VCaP (cell line): ENCODE results near the gene STXBP2.

Experiments
- H3K27ac ChIP-seq: fragments of 450-650 bp; 2 replicates; pipeline ENCODE4 v1.5.1; 2017
- TF ChIP-seq, protein P1 (sequence below): fragments of 450-650 bp; conservative IDR thresholded peaks from 2 replicates; pipeline ENCODE4 v1.5.1; 2017; ENCODE audit warnings: mild to moderate bottlenecking, moderate library complexity

Gene STXBP2

DNA sequence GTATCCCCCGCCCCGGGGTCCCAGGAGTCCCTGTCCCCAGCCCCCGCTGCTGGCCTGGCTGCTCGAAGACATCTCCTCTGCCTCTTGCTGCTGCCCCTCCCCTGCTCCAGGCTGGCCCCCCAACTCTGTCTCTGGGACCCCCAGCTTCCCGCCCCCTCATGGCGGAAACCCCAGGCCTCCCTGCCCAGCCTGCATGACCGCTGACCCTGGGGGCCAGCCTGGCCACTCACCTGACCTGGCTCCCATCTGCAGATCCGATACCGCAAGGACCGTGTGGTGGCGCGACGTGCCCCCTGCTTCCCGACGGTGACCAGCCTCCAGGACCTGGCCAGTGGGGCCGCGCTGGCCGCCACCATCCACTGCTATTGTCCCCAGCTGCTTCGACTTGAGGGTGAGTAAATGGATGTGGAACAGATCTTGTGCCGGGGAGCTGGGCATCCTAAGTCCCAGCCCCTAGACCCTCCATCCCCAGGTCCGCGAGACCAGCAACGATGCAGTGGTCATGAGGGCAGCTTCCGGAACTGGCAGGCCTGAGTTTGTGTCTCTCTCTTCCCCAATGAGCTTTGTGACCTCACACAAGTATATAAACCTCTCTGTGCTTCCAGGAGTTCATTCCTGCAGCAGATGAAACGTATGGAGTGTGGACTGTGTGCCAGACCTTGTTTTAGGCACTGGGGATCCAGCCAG is 28.9 kb upstream of the STXBP2 start:
- TF ChIP-seq, protein P1, sequence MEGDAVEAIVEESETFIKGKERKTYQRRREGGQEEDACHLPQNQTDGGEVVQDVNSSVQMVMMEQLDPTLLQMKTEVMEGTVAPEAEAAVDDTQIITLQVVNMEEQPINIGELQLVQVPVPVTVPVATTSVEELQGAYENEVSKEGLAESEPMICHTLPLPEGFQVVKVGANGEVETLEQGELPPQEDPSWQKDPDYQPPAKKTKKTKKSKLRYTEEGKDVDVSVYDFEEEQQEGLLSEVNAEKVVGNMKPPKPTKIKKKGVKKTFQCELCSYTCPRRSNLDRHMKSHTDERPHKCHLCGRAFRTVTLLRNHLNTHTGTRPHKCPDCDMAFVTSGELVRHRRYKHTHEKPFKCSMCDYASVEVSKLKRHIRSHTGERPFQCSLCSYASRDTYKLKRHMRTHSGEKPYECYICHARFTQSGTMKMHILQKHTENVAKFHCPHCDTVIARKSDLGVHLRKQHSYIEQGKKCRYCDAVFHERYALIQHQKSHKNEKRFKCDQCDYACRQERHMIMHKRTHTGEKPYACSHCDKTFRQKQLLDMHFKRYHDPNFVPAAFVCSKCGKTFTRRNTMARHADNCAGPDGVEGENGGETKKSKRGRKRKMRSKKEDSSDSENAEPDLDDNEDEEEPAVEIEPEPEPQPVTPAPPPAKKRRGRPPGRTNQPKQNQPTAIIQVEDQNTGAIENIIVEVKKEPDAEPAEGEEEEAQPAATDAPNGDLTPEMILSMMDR: no peak
- H3K27ac ChIP-seq: no peak overlapping the region

DNA sequence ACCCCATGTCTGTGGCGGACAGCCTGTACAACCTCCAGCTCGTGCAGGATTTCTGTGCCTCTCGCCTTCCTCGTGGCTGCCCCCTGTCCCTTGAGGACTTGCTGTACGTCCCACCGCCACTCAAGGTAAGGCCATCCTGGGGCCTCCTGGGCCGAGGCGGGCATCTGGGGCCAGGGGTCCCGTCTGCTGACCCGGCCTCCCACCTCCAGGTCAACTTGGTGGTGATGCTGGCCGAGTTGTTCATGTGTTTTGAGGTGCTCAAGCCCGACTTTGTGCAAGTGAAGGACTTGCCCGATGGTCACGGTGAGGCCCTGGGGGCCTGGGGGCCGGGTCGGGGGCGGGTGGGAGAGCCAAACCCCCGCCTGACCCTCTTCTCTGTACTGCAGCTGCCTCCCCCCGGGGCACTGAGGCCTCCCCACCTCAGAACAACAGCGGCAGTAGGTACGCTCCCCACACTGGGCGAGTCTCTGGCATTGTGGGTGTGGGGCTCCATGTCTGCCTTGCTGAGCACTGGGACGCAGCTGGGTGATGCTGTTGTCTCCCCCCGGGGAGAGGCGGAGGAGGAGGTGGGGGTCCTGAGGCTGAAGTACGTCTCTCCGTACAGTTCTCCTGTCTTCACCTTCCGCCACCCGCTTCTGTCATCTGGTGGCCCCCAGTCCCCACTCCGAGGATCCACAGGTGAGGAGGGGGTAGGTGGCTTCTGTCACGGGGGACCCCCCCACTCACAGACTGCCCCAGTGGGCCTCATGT is 26.2 kb upstream of the STXBP2 start:
- TF ChIP-seq, protein P1: no peak
- H3K27ac ChIP-seq: no peak overlapping the region

DNA sequence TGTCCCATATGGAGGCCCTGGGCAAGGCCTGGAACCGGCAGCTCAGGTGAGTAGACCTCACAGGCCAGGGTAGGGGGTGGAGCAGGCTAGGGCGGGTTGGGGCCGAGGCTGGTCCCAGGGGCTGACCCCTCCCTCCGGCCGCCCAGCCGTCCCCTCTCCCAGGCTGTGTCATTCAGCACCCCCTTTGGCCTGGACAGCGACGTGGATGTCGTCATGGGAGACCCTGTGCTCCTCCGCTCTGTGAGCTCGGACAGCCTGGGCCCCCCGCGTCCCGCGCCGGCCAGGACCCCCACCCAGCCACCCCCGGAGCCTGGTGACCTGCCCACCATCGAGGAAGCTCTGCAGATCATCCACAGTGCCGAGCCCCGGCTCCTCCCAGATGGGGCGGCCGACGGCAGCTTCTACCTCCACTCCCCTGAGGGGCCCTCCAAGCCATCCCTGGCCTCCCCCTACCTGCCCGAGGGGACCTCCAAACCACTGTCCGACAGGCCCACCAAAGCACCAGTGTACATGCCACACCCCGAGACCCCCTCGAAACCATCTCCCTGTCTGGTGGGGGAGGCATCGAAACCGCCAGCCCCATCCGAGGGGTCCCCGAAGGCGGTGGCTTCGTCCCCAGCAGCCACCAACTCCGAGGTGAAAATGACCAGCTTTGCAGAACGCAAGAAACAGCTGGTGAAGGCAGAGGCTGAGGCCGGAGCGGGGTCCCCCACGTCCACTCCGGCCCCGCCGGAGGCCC is 25.2 kb upstream of the STXBP2 start:
- TF ChIP-seq, protein P1: no peak
- no peak overlapping the region for H3K27ac ChIP-seq

DNA sequence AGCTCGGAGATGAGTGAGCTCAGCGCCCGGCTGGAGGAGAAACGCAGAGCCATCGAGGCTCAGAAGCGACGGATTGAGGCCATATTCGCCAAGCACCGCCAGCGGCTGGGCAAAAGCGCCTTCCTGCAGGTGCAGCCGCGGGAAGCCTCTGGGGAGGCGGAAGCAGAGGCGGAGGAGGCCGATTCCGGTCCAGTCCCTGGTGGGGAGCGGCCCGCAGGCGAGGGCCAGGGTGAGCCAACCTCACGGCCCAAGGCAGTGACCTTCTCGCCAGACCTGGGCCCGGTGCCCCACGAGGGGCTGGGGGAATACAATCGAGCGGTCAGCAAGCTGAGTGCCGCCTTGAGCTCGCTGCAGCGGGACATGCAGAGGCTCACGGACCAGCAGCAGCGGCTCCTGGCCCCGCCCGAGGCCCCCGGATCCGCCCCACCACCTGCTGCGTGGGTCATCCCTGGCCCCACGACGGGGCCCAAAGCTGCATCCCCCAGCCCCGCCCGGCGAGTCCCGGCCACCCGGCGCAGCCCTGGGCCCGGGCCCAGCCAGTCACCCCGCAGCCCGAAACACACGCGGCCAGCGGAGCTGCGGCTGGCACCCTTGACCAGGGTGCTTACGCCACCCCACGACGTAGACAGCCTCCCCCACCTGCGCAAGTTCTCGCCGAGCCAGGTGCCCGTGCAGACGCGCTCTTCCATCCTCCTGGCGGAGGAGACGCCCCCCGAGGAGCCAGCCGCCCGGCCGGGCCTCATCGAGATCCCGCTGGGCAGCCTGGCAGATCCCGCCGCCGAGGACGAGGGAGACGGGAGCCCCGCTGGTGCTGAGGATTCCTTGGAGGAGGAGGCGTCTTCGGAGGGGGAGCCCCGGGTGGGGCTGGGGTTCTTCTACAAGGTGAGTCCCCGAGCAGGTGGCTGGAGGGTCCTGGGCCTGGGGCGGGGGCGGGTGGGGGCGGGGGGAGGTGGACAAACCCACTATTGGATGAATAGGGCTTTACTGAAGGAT is 24.3 kb upstream of the STXBP2 start:
- H3K27ac ChIP-seq: no peak overlapping the region
- TF ChIP-seq, protein P1: no peak

DNA sequence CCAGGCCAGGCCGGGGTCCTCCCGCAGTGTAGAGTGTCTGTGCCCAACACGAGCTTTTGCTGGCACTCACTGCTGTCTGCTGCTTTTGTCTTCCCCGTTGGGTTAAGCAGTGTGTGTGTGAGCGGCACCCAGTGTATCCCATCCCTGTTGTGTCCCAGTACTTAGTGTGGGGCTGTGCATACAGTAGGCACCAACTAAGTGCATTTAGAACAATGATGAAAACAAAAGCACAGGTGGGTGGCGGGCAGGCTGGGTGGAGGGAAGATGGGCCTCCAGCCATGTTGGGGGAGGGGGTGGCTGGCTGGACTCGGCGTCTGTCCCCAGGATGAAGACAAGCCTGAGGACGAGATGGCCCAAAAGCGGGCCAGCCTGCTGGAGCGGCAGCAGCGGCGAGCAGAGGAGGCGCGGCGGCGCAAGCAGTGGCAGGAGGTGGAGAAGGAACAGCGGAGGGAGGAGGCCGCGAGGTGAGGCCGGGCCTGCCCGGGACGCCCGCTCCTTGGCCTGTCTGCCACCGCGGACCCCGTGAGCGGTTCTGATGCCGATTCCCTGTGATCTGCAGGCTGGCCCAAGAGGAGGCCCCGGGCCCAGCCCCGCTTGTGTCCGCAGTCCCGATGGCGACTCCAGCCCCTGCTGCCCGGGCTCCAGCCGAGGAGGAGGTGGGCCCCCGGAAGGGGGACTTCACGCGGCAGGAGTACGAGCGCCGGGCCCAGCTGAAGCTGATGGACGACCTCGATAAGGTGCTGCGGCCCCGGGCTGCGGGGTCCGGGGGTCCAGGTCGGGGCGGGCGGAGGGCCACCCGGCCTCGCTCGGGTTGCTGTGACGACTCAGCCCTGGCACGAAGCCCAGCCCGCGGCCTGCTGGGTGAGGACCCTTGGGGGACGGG is 21.8 kb upstream of the STXBP2 start:
- TF ChIP-seq, protein P1: no peak
- no peak overlapping the region for H3K27ac ChIP-seq

DNA sequence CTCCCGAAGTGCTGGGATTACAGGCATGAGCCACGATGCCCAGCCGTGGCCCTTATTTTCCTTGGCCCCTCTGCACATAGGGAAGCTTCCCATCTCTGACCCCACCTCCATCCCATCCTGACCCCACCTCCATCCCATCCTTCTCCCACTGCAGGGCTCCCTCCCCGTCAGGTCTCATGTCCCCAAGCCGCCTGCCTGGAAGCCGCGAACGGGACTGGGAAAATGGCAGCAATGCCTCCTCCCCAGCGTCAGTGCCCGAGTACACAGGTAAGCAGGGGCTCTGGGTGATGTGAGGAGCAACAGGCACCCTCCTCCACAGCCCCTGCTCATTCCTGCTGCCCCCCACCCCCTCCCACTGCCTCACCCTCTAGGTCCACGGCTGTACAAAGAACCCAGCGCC is 19.7 kb upstream of the STXBP2 start:
- H3K27ac ChIP-seq: peak overlapping the region; percentile 99
- TF ChIP-seq, protein P1: no peak
